GM21825 (cell line): Measurements from ENCODE around the gene GRN.
A peak's percentile ranks its signal among the peaks of the same experiment; 100 is the strongest.
"Not testable (repeated sequence)": the region's sequence is repeated elsewhere in the genome, so short reads cannot be mapped to it uniquely, and the experiment has no call there.

Experiments used
- ATAC-seq: cut with Tn5 transposase; IDR thresholded peaks from one replicate; pipeline ENCODE4 v1.9.1; 2021; ENCODE audit warnings: mild to moderate bottlenecking, moderate library complexity; ENCODE audit not compliant: unreplicated experiment

The GRN gene

GRCh38 chr17:44321246-44322120 lies 23.6 kb upstream of the GRN start:
- no peak for ATAC-seq

- no peak for ATAC-seq
Observed at GRCh38 chr17:44322236-44322895, 22.7 kb upstream of the GRN start.

- no peak for ATAC-seq
Observed at GRCh38 chr17:44323359-44324091, 21.6 kb upstream of the GRN start.

GRCh38 chr17:44324092-44324570 lies 21.0 kb upstream of the GRN start:
- ATAC-seq = no peak

- peak; percentile 62 for ATAC-seq
Observed at GRCh38 chr17:44324571-44325275, 20.4 kb upstream of the GRN start, which contains the start of gene SLC25A39. SLC25A39 (minus strand) TSS chr17:44324823; CDS start chr17:44323562, 1,261 bp downstream.

GRCh38 chr17:44326861-44327444 lies 18.1 kb upstream of the GRN start:
- peak; percentile 41 for ATAC-seq

GRCh38 chr17:44327715-44328449 lies 17.2 kb upstream of the GRN start:
- no peak for ATAC-seq

GRCh38 chr17:44329516-44329915 lies 15.6 kb upstream of the GRN start:
- not testable (repeated sequence) for ATAC-seq

GRCh38 chr17:44330263-44330662 lies 14.8 kb upstream of the GRN start:
- not testable (repeated sequence) for ATAC-seq

GRCh38 chr17:44331249-44331760 lies 13.8 kb upstream of the GRN start:
- no peak for ATAC-seq

GRCh38 chr17:44333371-44333770 lies 11.7 kb upstream of the GRN start:
- no peak for ATAC-seq

GRCh38 chr17:44334315-44334714 lies 10.8 kb upstream of the GRN start:
- ATAC-seq = no peak

GRCh38 chr17:44334727-44335126 lies 10.4 kb upstream of the GRN start:
- no peak for ATAC-seq

GRCh38 chr17:44335564-44335963 lies 9.5 kb upstream of the GRN start:
- no peak for ATAC-seq

- no peak for ATAC-seq
Observed at GRCh38 chr17:44335968-44336367, 9.1 kb upstream of the GRN start.

- ATAC-seq = no peak
Observed at GRCh38 chr17:44338702-44339101, 6.4 kb upstream of the GRN start.

GRCh38 chr17:44340553-44340952 lies 4.5 kb upstream of the GRN start:
- ATAC-seq = not testable (repeated sequence)

- no peak for ATAC-seq
Observed at GRCh38 chr17:44343510-44344209, 1.4 kb upstream of the GRN start.
